ENCODE measurements around the gene NOPCHAP1. TPM values are rescaled to one million over a fixed set of nuclear protein-coding genes. Genes with fewer than 3 reads are reported as not detected.

The NOPCHAP1 gene, protein sequence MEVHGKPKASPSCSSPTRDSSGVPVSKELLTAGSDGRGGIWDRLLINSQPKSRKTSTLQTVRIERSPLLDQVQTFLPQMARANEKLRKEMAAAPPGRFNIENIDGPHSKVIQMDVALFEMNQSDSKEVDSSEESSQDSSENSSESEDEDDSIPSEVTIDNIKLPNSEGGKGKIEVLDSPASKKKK
- 15.3 TPM for total RNA-seq
- 14.8 TPM for polyA plus RNA-seq (ENCODE audit: insufficient read depth, low read depth, low replicate concordance)
- long read RNA-seq, donor 1, full-length matches to known transcripts = 8 of 8 reads
- long read RNA-seq, donor 1, partial matches to known transcripts = 0 of 8 reads
- long read RNA-seq, donor 1, other reads (novel, unspliced or antisense) = 0 of 8 reads
- long read RNA-seq, donor 2, full-length matches to known transcripts = 10 of 10 reads
- long read RNA-seq, donor 2, partial matches to known transcripts = 0 of 10 reads
- long read RNA-seq, donor 2, other reads (novel, unspliced or antisense) = 0 of 10 reads
- long read RNA-seq, donor 3, full-length matches to known transcripts = 12 of 12 reads
- long read RNA-seq, donor 3, partial matches to known transcripts = 0 of 12 reads
- long read RNA-seq, donor 3, other reads (novel, unspliced or antisense) = 0 of 12 reads
- long read RNA-seq, donor 4, full-length matches to known transcripts = 8 of 8 reads
- long read RNA-seq, donor 4, partial matches to known transcripts = 0 of 8 reads
- long read RNA-seq, donor 4, other reads (novel, unspliced or antisense) = 0 of 8 reads
- long read RNA-seq, donor 5 = 0 reads
- long read RNA-seq, donor 6, full-length matches to known transcripts = 17 of 17 reads
- long read RNA-seq, donor 6, partial matches to known transcripts = 0 of 17 reads
- long read RNA-seq, donor 6, other reads (novel, unspliced or antisense) = 0 of 17 reads
- long read RNA-seq, donor 7, full-length matches to known transcripts = 4 of 7 reads
- long read RNA-seq, donor 7, partial matches to known transcripts = 2 of 7 reads
- long read RNA-seq, donor 7, other reads (novel, unspliced or antisense) = 1 of 7 reads
- long read RNA-seq, donor 8, full-length matches to known transcripts = 12 of 12 reads
- long read RNA-seq, donor 8, partial matches to known transcripts = 0 of 12 reads
- long read RNA-seq, donor 8, other reads (novel, unspliced or antisense) = 0 of 12 reads
- long read RNA-seq, donor 9, full-length matches to known transcripts = 5 of 5 reads
- long read RNA-seq, donor 9, partial matches to known transcripts = 0 of 5 reads
- long read RNA-seq, donor 9, other reads (novel, unspliced or antisense) = 0 of 5 reads
- long read RNA-seq, donor 10, full-length matches to known transcripts = 7 of 12 reads
- long read RNA-seq, donor 10, partial matches to known transcripts = 5 of 12 reads
- long read RNA-seq, donor 10, other reads (novel, unspliced or antisense) = 0 of 12 reads

DNA sequence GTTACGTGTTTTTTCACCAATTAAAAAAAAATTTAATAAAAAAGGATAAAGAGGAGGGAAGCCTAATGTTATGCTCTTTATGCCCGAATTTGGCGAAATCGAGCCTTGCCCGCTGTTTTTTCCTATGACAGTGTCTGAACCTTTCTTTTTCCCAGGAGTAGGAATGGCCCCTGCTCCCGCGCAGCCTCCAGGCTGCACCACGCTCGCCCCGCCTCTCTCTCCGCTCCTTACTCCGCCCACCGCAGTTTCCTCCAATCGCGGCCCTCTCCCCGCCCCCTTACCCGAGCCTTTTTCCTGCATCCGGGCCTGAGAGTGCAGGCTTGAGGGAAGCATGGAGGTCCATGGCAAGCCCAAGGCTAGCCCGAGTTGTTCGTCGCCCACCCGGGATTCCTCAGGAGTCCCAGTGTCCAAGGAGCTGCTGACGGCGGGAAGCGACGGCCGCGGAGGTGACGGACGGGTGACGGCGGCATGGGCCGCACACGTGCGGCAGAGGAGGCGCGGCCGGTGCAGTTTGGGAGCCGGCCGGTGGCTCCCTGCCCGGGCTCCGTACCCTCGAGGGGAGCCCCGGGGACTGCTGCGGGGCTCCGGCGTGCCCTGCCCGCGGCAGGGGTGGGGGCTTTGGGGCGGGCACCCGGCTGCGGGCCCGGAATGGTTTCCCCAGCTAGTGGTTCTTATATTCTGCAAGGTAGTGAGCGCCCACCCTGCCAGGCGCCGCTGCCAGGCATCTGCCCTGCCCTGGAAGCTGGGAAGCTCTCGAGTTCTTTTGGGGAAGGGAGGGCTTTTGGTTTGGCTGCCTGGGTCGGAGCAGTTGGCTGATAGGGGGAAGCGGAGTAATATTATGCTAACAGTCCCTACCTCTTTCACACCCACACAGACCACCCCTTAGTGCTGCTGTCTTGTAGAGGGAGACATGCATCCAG, at the start of gene NOPCHAP1:
NOPCHAP1 (plus strand) TSS at position 295 of the 920 bp plus-strand sequence; CDS start at position 332, 37 bp downstream.
- Histone ChIP-seq H3K27me3 (ENCODE audit: control insufficient read depth, insufficient read depth, low read length) (no peaks in the 10 kb centered on the region), H3K9me3 (ENCODE audit: control insufficient read depth in 2 of 3, insufficient read depth in 1 of 3, low read length in 3 of 3) (no peaks in the 10 kb centered on the region), H3K36me3 (ENCODE audit: control insufficient read depth in 2 of 3, insufficient read depth in 3 of 3, low read length in 3 of 3) (peaks cover 0 to 3% (median 1%) of the 10 kb centered on the region in 3 donors), H3K4me1 (ENCODE audit: control insufficient read depth in 2 of 3, insufficient read depth in 2 of 3, low read depth in 1 of 3, low read length in 3 of 3) (peaks cover 0 to 8% (median 3%) of the 10 kb centered on the region in 3 donors), H3K9ac (ENCODE audit: low read length in 3 of 3) (peak within 1 kb of the TSS in 2 of 3 donors; percentile 43 to 67), H3K4me3 (ENCODE audit: low read length in 3 of 3) (peak within 1 kb of the TSS; percentile 56 to 74 (median 69)), H3K27ac (ENCODE audit: low read depth in 2 of 2, low read length in 2 of 2) (no peak within 1 kb of the TSS)
- TF ChIP-seq, protein P1, sequence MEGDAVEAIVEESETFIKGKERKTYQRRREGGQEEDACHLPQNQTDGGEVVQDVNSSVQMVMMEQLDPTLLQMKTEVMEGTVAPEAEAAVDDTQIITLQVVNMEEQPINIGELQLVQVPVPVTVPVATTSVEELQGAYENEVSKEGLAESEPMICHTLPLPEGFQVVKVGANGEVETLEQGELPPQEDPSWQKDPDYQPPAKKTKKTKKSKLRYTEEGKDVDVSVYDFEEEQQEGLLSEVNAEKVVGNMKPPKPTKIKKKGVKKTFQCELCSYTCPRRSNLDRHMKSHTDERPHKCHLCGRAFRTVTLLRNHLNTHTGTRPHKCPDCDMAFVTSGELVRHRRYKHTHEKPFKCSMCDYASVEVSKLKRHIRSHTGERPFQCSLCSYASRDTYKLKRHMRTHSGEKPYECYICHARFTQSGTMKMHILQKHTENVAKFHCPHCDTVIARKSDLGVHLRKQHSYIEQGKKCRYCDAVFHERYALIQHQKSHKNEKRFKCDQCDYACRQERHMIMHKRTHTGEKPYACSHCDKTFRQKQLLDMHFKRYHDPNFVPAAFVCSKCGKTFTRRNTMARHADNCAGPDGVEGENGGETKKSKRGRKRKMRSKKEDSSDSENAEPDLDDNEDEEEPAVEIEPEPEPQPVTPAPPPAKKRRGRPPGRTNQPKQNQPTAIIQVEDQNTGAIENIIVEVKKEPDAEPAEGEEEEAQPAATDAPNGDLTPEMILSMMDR (IDR thresholded peaks at IDR 0.05; ENCODE audit: borderline replicate concordance, extremely low read depth, insufficient read depth) = no peak
- FAIRE-seq (no peak), DNase-seq (peak; percentile 95 to 97 (median 96))
- intact Hi-C loops (cut with DNase I) = no loop called here

DNA sequence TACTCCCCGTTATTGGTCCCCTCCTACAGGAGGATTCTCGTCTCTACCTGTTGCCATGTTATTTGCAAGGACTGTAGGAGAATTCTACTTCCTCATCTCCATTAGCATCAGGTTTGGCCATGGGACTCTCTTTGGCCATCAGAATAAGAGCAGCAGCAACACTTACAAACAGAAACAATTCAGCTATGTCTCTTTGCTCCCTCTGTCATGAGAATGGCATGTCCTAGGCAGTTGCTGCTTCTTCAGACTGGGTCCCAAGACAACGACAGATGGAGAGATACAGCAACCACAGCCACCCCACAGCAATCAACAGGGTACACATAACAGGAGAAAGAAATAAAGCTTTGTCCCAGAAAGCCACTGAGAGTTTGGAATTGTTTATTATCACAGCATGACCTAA, 47.7 kb upstream of the NOPCHAP1 start:
- FAIRE-seq = no peak
- H3K9me3 ChIP-seq (ENCODE audit: control insufficient read depth in 2 of 3, insufficient read depth in 1 of 3, low read length in 3 of 3) = no peaks in the 10 kb centered on the region

More for the DNA sequence above, 47.7 kb upstream of the NOPCHAP1 start:
- no peak overlapping the region for H3K9ac ChIP-seq (ENCODE audit: low read length in 3 of 3)
- H3K27ac ChIP-seq (ENCODE audit: low read depth in 2 of 2, low read length in 2 of 2) = no peak overlapping the region
- DNase-seq = no peak
- intact Hi-C loops (cut with DNase I) = no loop called here
- H3K4me1 ChIP-seq (ENCODE audit: control insufficient read depth in 2 of 3, insufficient read depth in 2 of 3, low read depth in 1 of 3, low read length in 3 of 3) = no peaks in the 10 kb centered on the region
- no peak overlapping the region for H3K4me3 ChIP-seq (ENCODE audit: low read length in 3 of 3)
- H3K27me3 ChIP-seq (ENCODE audit: control insufficient read depth, insufficient read depth, low read length) = no peaks in the 10 kb centered on the region
- no peaks in the 10 kb centered on the region for H3K36me3 ChIP-seq (ENCODE audit: control insufficient read depth in 2 of 3, insufficient read depth in 3 of 3, low read length in 3 of 3)
- TF ChIP-seq, protein P1 (IDR thresholded peaks at IDR 0.05; ENCODE audit: borderline replicate concordance, extremely low read depth, insufficient read depth) = no peak

Measured in kidney (tissue), 22 donors.